ENCODE measurements around the gene FARP2.

DNA sequence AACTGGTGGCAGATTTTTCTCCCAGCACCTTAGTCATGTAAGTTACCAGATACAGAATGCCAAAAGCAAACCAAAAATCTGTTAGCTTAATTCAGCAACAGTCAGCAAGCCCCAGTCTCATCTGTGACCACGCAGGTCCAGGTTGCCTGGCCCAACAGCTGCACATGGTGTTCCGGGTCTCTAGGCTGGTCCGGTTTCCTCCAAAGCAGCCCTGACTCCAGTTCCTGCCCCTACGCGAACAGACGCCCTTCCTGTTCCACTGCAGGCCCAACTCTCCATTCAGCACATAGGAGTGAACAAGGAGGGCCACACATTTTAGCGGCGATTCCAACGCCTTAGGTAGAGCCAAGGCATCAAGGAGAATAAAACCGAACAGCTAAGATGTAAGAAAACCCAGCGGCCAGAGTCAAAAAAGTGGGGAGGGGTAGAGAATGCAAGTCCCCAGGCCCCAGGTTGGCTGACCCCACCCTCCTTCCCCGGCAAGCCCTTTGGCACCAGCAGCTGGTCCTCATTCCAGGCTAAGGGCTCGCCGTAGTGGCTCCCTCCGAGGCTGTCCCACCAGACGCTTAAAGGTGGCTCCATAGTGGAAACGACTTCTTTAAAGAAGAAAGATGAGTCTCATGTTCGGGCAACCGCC, 150.8 kb downstream of the FARP2 start:
- TF ChIP-seq, protein P1, sequence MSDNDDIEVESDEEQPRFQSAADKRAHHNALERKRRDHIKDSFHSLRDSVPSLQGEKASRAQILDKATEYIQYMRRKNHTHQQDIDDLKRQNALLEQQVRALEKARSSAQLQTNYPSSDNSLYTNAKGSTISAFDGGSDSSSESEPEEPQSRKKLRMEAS (IDR thresholded peaks at IDR 0.05; ENCODE audit: low read depth, low read length) = no peak
- TF ChIP-seq POLR2A (IDR thresholded peaks at IDR 0.05; ENCODE audit: extremely low read depth, insufficient read length) = no peak
- TF ChIP-seq, protein P2, sequence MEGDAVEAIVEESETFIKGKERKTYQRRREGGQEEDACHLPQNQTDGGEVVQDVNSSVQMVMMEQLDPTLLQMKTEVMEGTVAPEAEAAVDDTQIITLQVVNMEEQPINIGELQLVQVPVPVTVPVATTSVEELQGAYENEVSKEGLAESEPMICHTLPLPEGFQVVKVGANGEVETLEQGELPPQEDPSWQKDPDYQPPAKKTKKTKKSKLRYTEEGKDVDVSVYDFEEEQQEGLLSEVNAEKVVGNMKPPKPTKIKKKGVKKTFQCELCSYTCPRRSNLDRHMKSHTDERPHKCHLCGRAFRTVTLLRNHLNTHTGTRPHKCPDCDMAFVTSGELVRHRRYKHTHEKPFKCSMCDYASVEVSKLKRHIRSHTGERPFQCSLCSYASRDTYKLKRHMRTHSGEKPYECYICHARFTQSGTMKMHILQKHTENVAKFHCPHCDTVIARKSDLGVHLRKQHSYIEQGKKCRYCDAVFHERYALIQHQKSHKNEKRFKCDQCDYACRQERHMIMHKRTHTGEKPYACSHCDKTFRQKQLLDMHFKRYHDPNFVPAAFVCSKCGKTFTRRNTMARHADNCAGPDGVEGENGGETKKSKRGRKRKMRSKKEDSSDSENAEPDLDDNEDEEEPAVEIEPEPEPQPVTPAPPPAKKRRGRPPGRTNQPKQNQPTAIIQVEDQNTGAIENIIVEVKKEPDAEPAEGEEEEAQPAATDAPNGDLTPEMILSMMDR (IDR thresholded peaks at IDR 0.05; ENCODE audit: low read depth, low read length) = no peak
